HG03039 (cell line): ENCODE data around the gene ARID5B.

ENCODE experiments used
- ATAC-seq: cut with Tn5 transposase; IDR thresholded peaks from one replicate; pipeline ENCODE4 v1.9.1; 2021; ENCODE audit warnings: mild to moderate bottlenecking, moderate library complexity; ENCODE audit not compliant: unreplicated experiment

Gene ARID5B

DNA sequence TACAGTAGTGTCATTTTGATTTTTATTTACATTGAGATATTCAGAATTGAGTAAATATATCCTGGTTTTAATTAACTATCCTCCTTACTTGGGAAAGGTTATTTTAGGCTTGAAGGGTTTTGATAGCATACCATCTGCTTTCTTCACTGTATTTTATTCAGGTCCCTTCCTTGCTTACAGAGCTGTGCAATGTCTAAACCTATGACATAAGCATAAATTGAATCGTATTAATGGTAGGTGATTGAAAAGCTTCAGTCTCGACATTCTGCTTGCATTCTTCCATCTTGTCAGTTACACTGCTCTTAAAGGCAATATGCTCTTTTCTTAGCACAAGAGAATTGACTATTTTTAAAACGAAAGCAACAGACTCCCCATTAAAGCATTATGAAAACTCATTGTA lies 102.5 kb downstream of the ARID5B start:
- ATAC-seq, result no peak

DNA sequence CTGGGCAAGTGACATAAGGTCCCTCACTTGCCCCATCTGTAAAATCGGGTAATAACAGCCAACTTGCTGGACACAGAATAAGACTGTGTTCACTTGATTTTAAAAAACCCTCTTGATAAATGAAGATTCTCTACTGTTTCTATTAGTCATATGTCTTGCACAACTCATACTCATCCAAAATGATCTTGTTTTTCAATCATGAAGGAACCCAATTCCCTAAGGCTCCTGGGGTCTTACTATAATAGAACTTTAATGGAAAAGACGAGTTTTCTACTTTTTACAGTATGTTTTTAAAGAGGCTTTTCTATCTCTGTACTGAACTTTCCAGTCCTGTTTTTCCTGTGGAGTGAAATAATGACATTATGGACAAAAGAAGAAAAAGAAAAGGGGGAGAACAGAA lies 103.8 kb downstream of the ARID5B start:
- no peak for ATAC-seq

DNA sequence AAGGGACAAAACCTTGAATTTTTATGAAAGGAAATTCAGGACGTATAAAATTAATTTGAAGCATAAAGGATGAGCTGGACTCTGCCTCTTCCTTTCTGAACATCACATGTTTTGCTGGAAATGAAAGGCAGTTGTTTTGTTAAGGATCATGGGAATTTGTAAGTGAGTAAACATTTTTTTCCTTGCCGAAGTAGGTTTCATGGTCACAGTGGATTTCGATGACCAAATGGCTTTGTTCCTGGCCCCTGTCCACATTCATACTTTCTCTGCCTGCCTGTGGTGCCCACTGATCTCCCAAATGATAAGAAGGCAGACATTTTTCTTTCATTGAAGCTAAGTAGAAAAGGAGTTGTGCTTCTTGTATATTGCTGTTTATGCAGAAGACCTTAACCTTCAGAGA lies 104.2 kb downstream of the ARID5B start:
- ATAC-seq, result no peak

DNA sequence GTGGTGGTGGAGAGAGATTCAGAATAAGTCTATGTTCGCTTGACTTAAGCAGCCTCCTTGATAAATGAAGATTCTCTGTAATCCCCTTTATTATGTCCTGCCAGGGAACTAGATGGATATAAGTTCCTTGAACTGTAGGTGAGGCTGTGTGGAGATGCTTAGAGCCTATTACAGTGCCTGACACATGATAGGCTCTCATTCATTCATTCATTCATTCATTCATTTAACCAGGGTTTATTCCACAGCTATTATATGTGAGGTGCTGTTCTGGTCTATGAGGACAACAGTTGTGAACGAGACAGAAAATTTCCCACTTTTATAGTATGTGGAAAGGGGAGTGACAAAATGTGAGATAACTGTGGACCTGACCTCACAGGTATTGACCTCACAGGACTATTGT lies 105.6 kb downstream of the ARID5B start:
- no peak for ATAC-seq

DNA sequence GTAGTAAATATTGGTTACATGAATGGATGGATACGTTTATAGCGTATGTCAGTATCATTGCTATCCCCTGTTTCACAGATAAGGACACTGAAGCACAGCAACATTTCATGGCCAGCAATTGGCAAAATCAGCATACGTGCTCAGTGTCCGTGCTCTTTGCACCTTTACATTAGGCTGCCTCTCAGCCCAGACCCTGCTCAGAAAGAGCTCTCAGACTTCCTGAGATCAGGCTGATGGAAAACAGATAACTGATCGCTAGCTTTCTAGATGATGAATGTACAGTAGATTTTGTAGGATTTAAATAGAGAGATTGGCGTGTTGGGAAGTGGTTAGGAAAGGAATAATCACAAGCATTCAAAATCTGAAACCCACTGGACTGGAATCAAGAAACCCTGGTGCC lies 106.7 kb downstream of the ARID5B start:
- no peak for ATAC-seq

DNA sequence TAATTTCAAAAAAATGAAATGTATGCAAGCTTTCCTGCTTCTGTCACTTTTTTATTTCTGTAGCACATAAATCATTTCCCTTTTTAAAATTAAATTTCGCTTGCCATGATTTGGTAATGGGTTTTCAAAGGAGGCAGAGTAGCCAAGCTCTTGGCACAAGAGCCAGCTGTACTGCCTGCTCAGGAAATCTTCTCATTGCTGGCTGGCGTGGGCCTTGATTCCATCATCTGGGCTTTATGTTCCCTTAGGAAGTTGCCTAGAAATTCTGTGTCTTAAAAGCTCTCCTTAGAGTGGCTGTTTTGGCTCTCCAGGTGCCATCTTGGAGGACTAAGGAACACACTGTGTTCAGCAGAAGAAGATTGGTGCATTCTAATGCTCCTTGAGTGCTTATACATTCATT lies 107.4 kb downstream of the ARID5B start:
- ATAC-seq, result no peak

DNA sequence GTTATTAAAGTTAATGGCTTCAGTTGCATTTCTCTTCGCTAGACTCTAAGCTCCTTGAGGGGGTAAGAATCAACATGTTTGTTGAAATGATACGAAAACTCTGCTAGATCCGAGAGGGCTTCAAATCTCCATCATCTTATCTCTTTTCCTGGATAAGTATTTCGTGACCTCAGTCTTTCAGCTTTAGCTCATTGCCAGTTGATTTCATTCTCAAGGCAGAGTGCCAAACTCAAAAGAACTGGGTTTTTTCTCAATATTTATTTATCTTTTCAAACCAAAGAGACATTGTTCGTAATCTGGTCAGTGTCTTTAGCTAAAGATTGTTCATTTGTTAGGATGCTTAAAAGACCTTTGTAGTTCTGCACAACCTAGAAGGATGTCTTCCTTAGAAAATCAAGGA lies 108.9 kb downstream of the ARID5B start:
- no peak for ATAC-seq

DNA sequence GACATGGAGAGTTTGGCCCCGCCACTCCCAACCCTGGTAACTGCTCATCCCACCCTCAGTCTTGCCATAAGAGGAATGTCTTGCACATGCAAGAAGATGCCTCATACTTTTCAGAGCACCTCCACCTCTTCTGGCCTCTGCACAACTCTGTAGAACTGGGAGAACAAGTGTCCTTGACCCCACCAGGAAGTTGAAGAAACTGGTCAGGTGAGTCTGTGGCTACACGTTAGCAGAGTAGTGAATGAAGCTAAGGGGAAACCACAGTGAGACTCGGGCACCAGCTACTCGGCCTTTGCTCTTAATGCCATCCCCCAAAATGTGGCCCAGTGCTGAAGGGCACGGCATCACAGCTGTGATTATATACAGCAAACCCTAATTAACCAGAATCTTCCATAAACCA lies 110.1 kb downstream of the ARID5B start:
- no peak for ATAC-seq

DNA sequence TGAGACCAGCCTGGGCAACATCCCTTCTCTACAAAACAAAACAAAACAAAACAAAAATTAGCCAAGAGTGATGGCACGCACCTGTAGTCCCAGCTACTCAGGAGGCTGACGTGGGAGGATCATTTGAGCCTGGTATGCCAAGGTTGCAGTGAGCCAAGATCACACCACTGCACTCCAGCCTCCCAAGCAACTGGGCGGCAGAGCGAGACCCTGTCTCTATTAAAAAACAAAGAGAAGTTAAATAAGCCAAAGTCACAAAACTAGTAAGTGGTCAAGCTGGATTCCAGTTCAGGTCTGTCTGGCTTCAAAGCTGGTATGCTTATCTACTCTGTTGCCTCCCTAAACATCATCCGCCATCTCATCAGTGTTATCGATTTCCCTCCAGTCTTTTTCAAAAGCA lies 110.8 kb downstream of the ARID5B start:
- no peak for ATAC-seq

DNA sequence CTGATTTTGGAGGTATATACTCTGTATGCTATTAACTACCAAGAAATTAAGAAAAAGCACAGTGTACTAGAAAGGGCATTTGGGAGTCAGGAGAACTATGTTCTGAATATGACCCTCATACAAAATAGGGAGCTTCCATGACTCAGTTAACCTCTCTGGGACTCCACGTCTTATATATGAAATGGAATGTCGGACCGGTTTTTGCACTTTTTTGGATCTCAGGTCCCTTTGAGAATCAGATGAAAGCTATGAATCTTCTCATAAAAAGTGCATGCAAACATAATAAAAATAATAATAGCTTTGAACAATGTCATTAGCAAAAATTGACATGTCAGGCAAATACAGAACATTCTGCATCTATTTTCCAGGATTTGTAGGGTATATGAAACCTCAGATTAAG lies 113.0 kb downstream of the ARID5B start:
- ATAC-seq, result no peak

DNA sequence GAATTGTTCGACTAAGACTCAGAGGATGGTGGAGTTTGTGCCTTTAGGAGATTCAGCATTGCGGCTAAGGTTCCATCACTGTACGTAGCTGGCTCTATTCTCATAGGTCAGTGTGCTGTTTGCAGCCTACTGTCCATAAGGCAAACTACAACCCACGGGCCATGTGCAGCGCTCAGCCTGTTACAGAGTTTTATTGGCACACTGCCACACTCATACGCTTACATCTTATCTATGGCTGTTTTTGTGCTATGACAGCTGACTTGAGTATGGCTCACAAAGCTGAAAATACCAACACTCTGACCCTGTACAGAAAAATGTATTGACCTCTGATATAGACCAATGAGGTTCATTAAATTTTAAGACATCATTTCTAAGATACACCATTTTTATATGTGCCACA lies 114.5 kb downstream of the ARID5B start:
- no peak for ATAC-seq

DNA sequence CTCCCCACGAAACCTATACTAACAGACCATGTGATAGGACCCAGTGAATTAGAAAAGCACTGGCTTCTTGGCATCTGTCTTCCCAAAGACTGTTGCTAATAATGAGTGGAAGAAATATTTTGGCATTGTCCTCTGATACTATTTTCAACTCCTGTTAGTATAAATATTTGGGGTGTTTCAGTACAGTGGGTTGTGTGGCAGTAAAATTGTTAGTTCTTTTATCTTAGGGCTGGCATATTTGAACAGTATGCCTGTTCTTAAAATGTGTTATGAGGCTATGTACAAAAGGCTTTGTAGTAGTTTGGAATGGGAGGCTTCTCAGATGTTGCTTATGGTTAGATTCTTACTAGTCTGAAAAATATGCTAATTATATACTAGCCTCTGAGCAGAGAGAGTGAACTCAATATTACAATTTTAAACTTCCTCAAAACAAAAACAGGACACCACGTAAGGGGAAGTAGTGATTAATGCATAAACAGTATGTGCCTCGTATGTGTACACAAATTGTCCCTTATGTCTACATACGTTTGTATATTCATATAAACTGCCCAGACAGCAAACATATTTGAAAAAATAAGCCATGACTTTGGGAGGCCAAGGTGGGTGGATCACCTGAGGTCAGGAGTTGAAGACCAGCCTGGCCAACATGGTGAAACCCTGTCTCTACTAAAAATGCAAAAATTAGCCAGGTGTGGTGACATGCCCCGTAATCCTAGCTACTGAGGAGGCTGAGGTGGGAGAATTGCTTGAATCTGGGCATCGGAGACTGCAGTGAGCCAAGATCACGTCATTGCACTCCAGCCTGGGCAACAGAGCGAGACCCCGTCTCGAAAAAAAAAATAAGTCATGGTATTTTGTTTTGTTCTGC lies 115.4 kb downstream of the ARID5B start:
- peak; percentile 47 for ATAC-seq

DNA sequence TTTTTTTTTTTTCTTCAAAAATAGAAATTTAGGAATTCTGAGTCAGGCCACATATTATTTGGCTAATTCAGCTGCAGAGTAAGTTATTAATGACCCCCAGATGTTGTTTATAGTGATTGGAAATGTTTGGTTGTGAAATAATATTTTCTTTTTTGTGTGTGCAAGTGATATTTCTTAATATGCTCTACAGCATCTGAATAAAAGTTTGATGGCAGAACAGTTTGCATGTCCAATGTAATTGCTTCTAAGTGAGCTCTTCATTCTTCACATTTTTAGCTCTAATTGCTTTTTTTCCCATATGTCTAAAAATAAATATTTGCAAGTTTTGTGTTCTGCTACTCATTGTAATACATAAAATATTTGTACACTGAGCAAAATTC lies 116.0 kb downstream of the ARID5B start:
- no peak for ATAC-seq

DNA sequence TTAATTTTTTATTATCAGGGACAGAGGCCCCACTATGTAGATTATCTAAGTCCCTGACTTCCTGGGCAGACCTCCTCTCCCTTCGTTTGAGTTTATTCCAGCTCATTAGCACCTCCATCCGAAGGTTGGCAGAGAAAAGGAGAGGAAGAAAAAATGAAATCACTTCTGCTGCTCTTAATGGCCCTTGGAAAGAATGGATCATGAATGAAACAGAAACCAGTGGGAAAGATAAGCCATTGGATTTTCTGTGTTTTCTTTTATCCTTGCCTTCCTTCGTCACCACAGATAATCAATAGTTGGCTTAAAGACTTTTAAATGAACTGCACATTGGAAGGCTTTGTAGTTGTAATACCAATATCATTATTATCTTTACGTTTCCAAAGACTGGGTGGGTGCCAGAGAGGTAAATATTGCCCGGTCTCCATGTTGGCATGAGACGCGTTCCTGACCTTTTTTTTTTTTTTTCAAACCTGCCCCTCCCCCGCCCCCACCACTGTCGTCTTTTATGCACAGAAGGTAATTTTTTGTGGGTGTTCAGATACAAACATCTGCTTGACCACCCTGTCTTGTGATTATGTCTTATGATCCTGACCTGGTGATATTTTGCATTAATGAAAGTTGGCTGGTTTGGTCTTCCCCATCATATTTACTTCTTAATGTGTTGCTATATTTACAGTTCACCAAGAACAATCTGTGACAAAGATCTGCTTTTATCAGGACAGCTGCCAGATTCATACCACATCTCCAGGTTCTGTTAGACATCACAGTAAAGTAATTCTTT lies 116.8 kb downstream of the ARID5B start:
- ATAC-seq, result no peak

DNA sequence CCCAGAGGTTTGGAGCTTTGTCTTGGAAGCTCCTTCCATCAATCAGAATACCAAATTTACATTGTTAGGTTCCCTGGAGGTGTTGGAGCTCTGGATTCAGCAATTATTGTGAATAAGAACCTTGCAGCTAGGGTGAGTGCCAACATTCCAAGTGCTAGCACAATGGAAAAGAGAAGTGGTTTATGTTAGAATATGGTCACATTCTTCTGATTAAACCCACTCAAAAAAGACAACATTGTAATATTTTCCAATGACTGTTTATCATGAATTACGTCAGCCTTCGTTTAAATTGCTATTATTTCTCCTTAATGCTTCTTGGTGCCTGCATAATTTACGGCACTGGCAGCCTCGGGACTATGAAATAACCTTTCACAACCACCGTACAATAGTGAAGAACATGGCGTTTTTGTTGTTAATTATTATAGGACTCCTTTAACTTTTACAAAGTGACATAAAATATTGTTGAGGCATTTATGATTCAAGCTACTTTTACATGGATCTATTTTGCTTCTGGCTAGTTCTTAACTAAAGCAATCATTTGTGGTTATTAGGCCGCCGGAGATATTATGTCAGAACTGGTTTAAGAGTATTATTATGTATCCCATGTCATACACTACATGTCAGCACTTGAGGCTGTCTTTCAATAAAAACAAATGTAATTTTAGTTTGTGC lies 117.7 kb downstream of the ARID5B start:
- no peak for ATAC-seq

DNA sequence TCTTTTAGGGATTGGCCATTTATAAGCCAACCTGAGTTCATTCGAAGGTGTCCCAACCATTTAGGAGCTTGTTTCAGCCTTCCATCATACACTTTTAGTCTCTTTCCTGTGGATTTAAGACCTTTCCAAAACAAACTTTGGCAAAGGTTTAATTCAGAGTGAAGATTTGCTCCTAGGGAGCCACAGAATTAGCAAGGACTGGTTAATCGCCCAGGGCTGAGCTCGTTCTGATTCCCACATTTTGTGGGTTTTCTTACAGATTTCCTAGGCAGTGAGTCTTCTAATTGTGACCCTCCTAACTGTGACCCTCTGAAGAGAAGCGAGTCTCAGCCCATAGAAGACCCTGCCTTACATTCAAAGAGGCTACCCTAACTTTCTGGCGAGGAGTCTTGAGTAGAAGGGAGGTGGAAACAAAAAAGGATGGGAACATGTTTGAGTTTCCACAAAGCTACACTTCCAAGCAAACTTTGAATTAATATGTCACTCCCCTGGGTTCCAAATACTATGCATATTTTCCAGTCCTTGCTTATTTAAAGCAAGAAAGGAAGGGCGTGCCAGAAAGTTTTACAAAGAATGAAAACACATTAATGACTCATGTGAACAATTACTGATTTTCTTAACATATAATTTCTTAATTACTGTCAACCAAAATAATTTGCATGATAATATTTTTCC lies 118.3 kb downstream of the ARID5B start:
- ATAC-seq, result no peak

DNA sequence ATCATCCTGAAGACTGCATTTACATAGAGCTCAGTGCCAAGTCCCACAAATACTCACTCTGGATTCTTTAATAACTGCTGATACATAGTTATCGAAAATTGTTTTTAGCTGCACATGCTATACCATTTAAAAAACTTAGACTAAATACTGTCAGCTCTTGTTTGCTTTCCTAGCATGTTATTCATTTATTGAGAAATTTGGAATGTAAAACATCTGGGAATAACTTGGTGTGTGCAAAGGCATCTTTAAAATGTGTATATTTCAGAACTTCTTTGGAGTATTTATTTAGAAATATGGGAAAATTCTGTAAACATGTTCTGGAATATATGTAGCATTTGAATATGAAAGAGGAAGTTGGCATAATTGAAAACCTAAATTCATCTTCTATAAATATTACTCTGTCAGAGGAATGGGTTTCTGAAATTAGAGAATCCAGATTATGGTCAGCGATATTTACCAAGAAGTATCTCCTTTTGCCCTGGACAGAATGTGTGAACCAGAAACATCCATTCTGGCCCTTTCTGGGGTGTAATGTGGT lies 119.7 kb downstream of the ARID5B start:
- no peak for ATAC-seq

DNA sequence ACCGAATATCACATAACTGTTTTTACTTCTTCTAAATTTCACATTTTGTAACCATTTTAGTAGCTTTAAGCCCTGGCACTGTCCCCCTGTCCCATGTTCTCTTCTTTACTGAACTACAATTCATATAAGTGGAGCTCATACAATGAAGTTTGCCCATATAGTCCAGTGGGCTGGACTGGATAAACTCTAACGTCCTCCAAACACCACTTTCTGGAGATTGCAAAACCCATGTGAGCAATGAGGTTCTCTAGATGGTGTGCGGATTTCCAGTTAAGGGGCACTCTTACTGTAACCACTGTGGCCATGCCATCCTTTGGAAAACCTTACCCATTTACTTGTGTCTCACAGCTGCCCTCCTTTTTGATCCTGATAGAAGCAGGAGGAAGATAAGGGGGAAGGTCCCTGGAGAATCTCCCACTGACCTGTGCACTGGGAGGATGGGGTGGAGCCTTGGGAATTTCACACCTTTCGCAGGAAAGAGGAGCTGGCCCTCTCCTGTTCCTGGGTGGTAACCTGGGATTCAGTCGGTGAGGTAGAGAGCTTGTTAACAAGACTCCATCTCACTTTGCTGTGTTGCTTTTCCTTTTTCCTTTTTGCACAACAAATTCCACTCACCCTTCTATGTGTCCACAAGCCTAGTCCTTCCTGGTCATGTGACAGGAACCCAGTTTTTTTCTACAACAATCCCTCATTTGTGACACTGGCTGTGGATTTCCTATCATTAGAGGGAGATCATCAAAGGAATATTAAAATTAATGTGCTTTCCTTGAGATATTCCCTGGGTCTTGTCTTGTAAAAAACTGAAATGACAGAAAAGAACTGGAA lies 120.7 kb downstream of the ARID5B start:
- ATAC-seq, result no peak

DNA sequence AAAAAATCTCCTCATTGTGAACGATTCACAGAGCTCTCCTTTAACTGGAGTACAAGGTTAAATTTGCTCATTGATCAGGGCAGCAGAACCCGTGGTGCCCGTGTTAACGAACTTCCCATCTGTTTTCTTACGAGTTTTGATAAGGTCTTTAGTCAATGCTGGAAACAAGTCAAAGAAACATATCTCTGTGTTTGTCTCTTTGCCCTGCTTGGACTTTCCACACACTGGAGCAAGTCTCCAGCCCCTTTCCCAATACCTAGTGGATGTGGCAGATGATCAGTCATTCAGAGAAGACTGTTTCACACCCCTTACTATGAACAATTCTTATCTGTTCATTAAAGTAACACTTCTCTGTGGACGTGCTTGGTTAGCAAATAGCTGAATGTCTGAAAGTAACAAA lies 121.3 kb downstream of the ARID5B start:
- ATAC-seq, result no peak

DNA sequence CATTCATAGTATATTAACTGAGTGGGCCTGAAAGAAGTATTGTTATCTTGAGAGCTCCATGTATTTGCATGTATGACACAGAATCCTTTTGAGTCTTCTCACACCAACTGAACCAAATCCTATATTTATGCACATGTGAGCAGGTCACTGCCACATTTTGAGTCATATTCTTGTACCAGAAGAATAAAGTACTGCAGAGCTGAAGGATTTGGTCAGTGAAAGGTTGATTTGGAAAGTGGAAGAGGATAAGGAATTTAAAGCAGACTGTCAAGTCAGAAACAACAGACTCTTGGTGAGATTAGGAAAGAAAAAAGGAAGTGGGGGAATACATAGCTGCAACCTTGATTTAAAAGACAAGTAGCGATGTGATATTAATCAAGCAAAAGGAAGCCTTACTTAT lies 121.8 kb downstream of the ARID5B start:
- ATAC-seq, result no peak
